Nephron (organoid): ENCODE measurements around the gene HNMT.

Experiments
- H3K27ac Mint-ChIP-seq, 3 experiments: 2 replicates each; pipeline ENCODE4 v1.8.0; 2020; ENCODE audit warnings: mixed read lengths in 3 of 3, mild to moderate bottlenecking in 2 of 3, moderate library complexity in 1 of 3
- H3K27me3 Mint-ChIP-seq: 2 replicates; pipeline ENCODE4 v1.8.0; 2021; ENCODE audit warnings: low read depth, mild to moderate bottlenecking, moderate library complexity, mixed read lengths
- H3K36me3 Mint-ChIP-seq: 2 replicates; pipeline ENCODE4 v1.8.0; 2020; ENCODE audit warnings: low read depth, mixed read lengths
- H3K4me1 Mint-ChIP-seq: 2 replicates; pipeline ENCODE4 v1.8.0; 2020; ENCODE audit warnings: mixed read lengths
- H3K4me3 Mint-ChIP-seq, 3 experiments: 2 replicates each; pipeline ENCODE4 v1.8.0; 2020; ENCODE audit warnings: mild to moderate bottlenecking in 3 of 3, mixed read lengths in 3 of 3, moderate library complexity in 2 of 3
- H3K9me3 Mint-ChIP-seq: 2 replicates; pipeline ENCODE4 v1.8.0; 2020; ENCODE audit warnings: mixed read lengths
- CTCF ChIP-seq, 3 experiments: fragments of 200-600 bp; sonication (generic); IDR thresholded peaks; one replicate each; pipeline ENCODE4 v1.5.0; 2021; ENCODE audit warnings: antibody characterized with exemption in 3 of 3; ENCODE audit not compliant: unreplicated experiment in 3 of 3

The HNMT gene

DNA sequence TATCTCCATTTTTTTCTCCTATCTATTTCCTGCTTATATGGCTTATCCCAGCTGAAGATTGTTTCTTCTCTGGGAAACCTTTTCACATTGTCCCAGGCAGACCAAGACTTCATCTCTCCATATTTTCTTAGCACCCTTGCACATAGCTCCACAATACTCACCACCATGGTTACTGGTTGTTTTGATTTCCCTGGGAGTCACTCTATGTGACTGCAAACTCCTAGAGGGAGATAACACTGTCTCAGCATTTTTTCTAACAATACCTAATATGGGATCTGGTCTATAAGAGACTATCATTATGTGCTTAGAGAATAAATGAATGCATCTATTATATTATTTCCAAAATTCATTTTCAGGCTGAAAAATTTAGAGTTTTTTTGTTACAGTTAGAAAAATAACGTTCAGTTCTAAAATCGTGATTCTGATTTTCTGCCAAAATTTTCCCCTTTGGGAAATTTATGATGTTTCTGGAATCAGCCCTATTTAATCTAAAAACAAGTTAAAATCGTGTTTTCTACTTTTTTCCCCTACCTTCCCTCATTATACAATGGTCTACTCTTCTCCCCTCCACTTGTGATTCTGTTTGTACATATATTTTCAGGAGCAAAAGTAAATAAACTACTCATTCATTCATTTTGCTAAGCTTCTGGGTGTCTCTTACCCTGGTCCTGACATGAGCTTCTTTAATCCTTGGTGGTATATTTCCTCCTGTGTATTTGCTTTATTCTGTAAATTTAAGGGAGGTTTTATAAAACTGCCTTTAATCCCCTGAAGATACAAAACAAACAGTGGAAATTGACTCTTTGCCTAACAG is 95.4 kb downstream of the HNMT start:
- no peaks in the 10 kb centered on the region for H3K4me1 Mint-ChIP-seq
- TF ChIP-seq CTCF (IDR thresholded peaks at IDR 0.05; ENCODE audit: unreplicated experiment in 3 of 3), result no peak
- H3K4me3 Mint-ChIP-seq, result no peak overlapping the region
- no peaks in the 10 kb centered on the region for H3K27me3 Mint-ChIP-seq
- no peaks in the 10 kb centered on the region for H3K36me3 Mint-ChIP-seq
- H3K9me3 Mint-ChIP-seq, result no peaks in the 10 kb centered on the region
- H3K27ac Mint-ChIP-seq, result no peak overlapping the region

- Mint-ChIP-seq H3K9me3 (no peaks in the 10 kb centered on the region), H3K4me1 (no peaks in the 10 kb centered on the region)
- TF ChIP-seq CTCF (IDR thresholded peaks at IDR 0.05; ENCODE audit: unreplicated experiment in 3 of 3), result no peak
These were observed 96.0 kb downstream of the HNMT start for GRCh38 chr2:138060301-138060635.

DNA sequence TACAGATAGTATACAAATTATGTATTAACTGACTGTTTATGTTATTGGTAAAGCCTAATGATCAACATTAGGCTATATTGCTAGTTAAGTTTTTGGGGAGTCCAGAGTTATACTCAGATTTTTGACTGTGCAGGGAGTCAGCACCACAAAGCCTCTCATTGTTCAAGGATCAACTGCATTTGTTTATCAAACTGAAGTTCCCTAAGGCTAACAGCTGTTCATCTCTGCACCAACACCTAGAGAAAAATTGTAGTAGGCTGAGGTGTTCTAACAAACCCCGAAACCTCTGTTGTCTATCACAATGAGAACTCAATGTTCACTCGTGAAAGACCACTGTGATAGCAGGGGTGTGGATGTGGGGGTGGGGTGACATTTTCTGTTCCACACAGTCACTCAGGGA is 97.7 kb downstream of the HNMT start:
- H3K27me3 Mint-ChIP-seq, result no peaks in the 10 kb centered on the region
- H3K4me1 Mint-ChIP-seq, result no peaks in the 10 kb centered on the region
- no peak for TF ChIP-seq CTCF (IDR thresholded peaks at IDR 0.05; ENCODE audit: unreplicated experiment in 3 of 3)
- H3K36me3 Mint-ChIP-seq, result no peaks in the 10 kb centered on the region
- no peaks in the 10 kb centered on the region for H3K9me3 Mint-ChIP-seq
- H3K4me3 Mint-ChIP-seq, result no peak overlapping the region
- no peak overlapping the region for H3K27ac Mint-ChIP-seq

More at GRCh38 chr2:138060301-138060635, 96.0 kb downstream of the HNMT start:
- no peak overlapping the region for H3K4me3 Mint-ChIP-seq
- H3K27ac Mint-ChIP-seq, result no peak overlapping the region
- H3K36me3 Mint-ChIP-seq, result no peaks in the 10 kb centered on the region
- H3K27me3 Mint-ChIP-seq, result no peaks in the 10 kb centered on the region

DNA sequence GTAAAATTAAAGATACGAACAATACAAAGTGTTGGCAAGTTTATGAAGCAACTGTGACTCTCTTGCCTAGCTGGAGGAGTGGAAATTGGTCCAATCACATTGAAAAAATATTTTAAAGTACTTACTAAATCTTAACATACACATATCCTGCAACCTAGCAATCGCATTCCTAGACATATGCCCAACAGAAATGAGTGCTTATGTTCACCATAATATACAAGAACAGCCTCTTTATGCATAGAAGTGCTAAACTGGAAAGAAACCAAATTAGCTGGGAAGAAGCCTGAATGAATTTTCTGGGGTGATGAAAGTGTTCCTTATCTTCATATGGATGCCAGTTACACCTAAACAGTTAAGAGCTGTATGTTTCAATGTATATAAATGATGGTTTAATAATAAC is 98.9 kb downstream of the HNMT start:
- no peak for TF ChIP-seq CTCF (IDR thresholded peaks at IDR 0.05; ENCODE audit: unreplicated experiment in 3 of 3)
- Mint-ChIP-seq H3K27ac (no peak overlapping the region), H3K27me3 (no peaks in the 10 kb centered on the region), H3K4me1 (no peaks in the 10 kb centered on the region), H3K9me3 (no peaks in the 10 kb centered on the region), H3K36me3 (no peaks in the 10 kb centered on the region), H3K4me3 (no peak overlapping the region)
